Smooth muscle cell of the coronary artery (primary cell): ENCODE data around the gene TMCC2. TPM values are rescaled to one million over a fixed set of nuclear protein-coding genes. Genes with fewer than 3 reads are reported as not detected.

ENCODE experiments used
- total RNA-seq: library from RNA; depleted of rRNA; stranded (reverse); fragments of >200 nt; gene quantifications from 2 replicates; pipeline ENCODE4 v1.2.3, GENCODE V29; 2014; ENCODE audit warnings: low replicate concordance

TMCC2 gene, protein sequence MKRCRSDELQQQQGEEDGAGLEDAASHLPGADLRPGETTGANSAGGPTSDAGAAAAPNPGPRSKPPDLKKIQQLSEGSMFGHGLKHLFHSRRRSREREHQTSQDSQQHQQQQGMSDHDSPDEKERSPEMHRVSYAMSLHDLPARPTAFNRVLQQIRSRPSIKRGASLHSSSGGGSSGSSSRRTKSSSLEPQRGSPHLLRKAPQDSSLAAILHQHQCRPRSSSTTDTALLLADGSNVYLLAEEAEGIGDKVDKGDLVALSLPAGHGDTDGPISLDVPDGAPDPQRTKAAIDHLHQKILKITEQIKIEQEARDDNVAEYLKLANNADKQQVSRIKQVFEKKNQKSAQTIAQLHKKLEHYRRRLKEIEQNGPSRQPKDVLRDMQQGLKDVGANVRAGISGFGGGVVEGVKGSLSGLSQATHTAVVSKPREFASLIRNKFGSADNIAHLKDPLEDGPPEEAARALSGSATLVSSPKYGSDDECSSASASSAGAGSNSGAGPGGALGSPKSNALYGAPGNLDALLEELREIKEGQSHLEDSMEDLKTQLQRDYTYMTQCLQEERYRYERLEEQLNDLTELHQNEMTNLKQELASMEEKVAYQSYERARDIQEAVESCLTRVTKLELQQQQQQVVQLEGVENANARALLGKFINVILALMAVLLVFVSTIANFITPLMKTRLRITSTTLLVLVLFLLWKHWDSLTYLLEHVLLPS
- total RNA-seq, result 1.4 and 2.3 TPM in 2 replicates

DNA sequence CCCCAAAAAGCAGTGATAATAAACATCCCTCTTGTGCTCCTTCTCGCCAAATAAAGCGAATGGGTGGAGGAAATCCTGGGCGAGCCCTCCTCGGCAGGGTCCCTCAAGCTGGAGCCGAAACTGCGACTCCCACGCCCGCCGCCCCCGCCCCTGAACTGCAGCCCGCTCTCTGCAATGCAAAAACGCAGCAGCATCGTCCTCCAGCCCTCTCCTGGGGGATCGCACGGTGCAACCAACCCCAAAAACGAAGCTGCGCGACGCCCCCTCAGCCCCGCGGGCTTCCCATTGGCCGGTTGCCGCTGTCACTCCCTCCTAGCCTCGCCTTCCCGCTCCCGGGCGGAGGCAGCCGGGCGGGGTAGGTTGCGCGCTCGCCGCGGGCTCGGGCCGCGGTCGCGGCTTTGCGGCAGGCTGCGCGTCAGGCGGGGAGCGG, at the start of gene TMCC2:
TSS of gene TMCC2 (plus strand) at position 363 of the 430 bp plus-strand sequence. CDS start 619 bp downstream, outside the sequence.

DNA sequence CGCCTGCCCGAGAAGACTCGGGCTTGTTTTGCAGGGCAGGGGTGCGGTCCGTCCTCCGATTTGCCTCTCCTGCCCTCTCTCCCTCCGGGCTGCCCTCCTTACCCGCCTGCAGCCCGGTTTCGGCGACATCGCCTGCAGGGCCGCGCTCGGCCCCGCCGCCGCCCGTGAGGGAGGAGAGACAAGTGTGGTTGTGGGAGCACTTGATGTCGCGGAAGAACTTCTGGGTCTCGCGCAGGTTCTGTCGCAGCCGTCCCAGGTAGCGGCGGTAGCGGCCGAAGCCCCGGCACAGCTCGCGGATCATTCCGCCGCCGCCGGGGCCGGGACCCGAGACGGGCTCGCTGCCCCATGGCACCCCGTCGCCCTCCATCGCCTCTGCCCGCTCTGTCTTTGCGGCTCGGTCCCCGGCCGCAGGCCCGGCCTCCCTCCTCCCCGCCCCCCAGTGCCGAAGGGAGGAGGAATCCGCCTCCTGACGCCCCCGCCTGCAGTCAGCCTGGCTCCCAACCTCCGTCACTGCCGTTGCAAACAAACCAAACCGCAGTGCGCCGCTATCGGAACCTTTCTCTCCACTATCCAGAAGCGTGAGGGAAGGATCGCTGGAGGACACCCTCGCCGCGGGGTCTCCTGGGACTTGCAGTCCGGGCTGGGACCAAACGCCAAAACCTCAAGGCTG, 16.4 kb upstream of the TMCC2 start, which contains the start of gene DSTYK:
TSS of gene DSTYK (minus strand) at position 534 of the 670 bp plus-strand sequence. CDS start at position 367, 167 bp downstream.

DNA sequence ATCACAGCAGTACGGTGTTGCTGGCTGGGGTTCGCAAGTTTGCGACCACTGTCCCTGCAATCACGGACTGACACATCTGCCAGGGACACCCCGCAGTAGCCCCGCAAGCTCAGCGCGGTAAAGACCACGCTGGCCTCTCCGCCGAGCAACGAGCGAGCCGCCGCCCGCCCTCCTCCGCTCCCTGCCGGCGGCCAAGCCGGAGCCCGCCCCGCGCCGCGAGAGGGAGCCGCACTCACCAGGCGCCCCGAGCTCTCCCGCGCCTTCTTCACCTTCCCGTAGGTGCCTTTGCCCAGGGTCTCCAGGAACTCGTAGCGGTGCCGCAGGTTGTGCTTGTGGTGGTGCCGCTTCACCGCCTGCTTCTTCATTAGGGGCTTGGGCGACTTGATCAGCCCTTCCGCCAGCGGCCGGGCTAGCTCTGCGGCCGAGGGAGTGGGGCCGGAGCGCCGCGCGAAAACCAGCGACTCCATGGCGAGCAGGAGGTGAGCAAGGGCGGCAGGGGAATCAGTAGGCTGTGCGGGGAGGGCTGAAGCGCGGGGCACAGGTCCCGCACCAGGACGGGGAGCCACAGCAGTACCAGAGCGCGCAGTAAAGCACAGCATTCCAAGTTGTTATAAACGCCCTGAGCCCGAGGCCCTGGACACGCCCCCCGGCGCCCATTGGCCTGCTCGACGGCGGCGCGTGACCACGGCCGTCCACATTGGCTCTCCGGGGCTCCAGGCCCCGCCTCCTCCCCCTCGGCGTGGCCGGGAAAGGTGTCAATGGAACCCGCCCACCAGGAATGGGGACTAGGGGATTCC, 93.6 kb downstream of the TMCC2 start, which contains the start of gene NUAK2:
TSS of gene NUAK2 (minus strand) at position 584 of the 797 bp plus-strand sequence. CDS start at position 467, 117 bp downstream.

Other genes with a start within 250 kb of the TMCC2 start
- not detected in 2 replicates for gene CNTN2, start 184.7 kb upstream of the TMCC2 start, total RNA-seq
- gene TMEM81, start 143.5 kb upstream of the TMCC2 start, total RNA-seq, result 0.83 and 2.5 TPM in 2 replicates
- 12.9 and 14.5 TPM in 2 replicates for gene RBBP5, start 106.0 kb upstream of the TMCC2 start, total RNA-seq
- gene DSTYK, start 16.2 kb upstream of the TMCC2 start, total RNA-seq, result 10.9 and 19.3 TPM in 2 replicates
- gene NUAK2, start 93.8 kb downstream of the TMCC2 start, total RNA-seq, result 0.70 and 6.2 TPM in 2 replicates
- gene KLHDC8A, start 129.0 kb downstream of the TMCC2 start, total RNA-seq, result 0.08 TPM in 1 of 2 replicates, not detected in the other
- gene LEMD1, start 194.1 kb downstream of the TMCC2 start, total RNA-seq, result not detected in 2 replicates
- gene BLACAT1, start 228.1 kb downstream of the TMCC2 start, total RNA-seq, result not detected in 2 replicates